Caco-2 (cell line): ENCODE results near the gene DCHS1. TPM values are rescaled to one million over a fixed set of nuclear protein-coding genes. Genes with fewer than 3 reads are reported as not detected.

Experiments used
- BruUV-seq: library from RNA; stranded (reverse); fragments of 400-500 nt; replicated peaks from 2 replicates; lab custom pipeline; 2021; lab: Mats Ljungman, UMichigan
- CTCF ChIA-PET: fragments of 300-600 bp; sonication (Branson Sonifier 250); formaldehyde crosslinking; loops from one replicate; lab custom pipeline; 2022; ENCODE audit warnings: antibody characterized with exemption; lab: Charles Lee
- POLR2A ChIA-PET: fragments of 300-600 bp; sonication (Branson Sonifier 250); formaldehyde crosslinking; loops from one replicate; lab custom pipeline; 2022; ENCODE audit warnings: antibody characterized with exemption; lab: Charles Lee
- DNase-seq, 2 experiments: peaks; one replicate each; pipeline versions ENCODE4 v3.0.0 to v3.0.0-alpha.2; 2020 to 2022
- H3K27me3 ChIP-seq: replicated peaks from 2 replicates; pipeline ENCODE4 v1.6.0; 2011; ENCODE audit warnings: low read length; ENCODE audit not compliant: control insufficient read depth, insufficient read depth
- H3K36me3 ChIP-seq: 2 replicates; pipeline ENCODE4 v1.5.1; 2011; ENCODE audit warnings: low read length; ENCODE audit not compliant: control insufficient read depth, insufficient read depth
- H3K4me1 ChIP-seq: fragments of 250-450 bp; sonication (Bioruptor Pico); 2 replicates; pipeline ENCODE4 v1.5.1; 2020; ENCODE audit warnings: mild to moderate bottlenecking
- H3K4me3 ChIP-seq: 2 replicates; pipeline ENCODE4 v1.5.1; 2011; ENCODE audit warnings: low read depth, mild to moderate bottlenecking, control low read depth, low read length
- H3K9me3 ChIP-seq: fragments of 250-450 bp; sonication (Bioruptor Pico); 2 replicates; pipeline ENCODE4 v1.5.1; 2020; ENCODE audit warnings: mild to moderate bottlenecking, moderate library complexity
- H3K27ac Mint-ChIP-seq: one replicate; pipeline ENCODE4 v1.8.0; 2022; ENCODE audit warnings: mixed read lengths; ENCODE audit not compliant: unreplicated experiment
- H3K27me3 Mint-ChIP-seq: one replicate; pipeline ENCODE4 v1.8.0; 2022; ENCODE audit warnings: mixed read lengths; ENCODE audit not compliant: insufficient read depth, unreplicated experiment
- H3K36me3 Mint-ChIP-seq: one replicate; pipeline ENCODE4 v1.8.0; 2022; ENCODE audit warnings: mild to moderate bottlenecking, mixed read lengths; ENCODE audit not compliant: insufficient read depth, unreplicated experiment
- H3K4me1 Mint-ChIP-seq: one replicate; pipeline ENCODE4 v1.8.0; 2022; ENCODE audit warnings: low read depth, mixed read lengths; ENCODE audit not compliant: unreplicated experiment
- H3K4me3 Mint-ChIP-seq: one replicate; pipeline ENCODE4 v1.8.0; 2022; ENCODE audit warnings: mild to moderate bottlenecking, moderate library complexity, mixed read lengths; ENCODE audit not compliant: unreplicated experiment
- H3K9me3 Mint-ChIP-seq: one replicate; pipeline ENCODE4 v1.8.0; 2022; ENCODE audit warnings: mixed read lengths; ENCODE audit not compliant: unreplicated experiment
- CTCF ChIP-seq, 2 experiments: fragments of 200-600 bp in 1 of 2; IDR thresholded peaks; 1 replicate in 1 of 2; 2 replicates in 1 of 2; pipeline versions ENCODE4 v1.5.1 to v1.8.0; 2011 to 2022; ENCODE audit warnings: antibody characterized with exemption in 1 of 2, control low read depth in 1 of 2, inconsistent platforms in 1 of 2, low read depth in 1 of 2, low read length in 1 of 2, mild to moderate bottlenecking in 1 of 2, moderate library complexity in 1 of 2; ENCODE audit not compliant: insufficient read depth in 1 of 2, severe bottlenecking in 1 of 2, unreplicated experiment in 1 of 2
- intact Hi-C: fragments of 100-400 bp; cut with micrococcal nuclease; formaldehyde crosslinking; loops from one replicate; pipeline ENCODE4 v1.10.0; 2022; ENCODE audit not compliant: unreplicated experiment
- total RNA-seq: library from RNA; stranded (reverse); gene quantifications from 2 replicates; pipeline ENCODE4 v1.2.3, GENCODE V29; 2022

Gene DCHS1
- total RNA-seq, 1 experiment from 2014 or later = 1.7 TPM

DNA sequence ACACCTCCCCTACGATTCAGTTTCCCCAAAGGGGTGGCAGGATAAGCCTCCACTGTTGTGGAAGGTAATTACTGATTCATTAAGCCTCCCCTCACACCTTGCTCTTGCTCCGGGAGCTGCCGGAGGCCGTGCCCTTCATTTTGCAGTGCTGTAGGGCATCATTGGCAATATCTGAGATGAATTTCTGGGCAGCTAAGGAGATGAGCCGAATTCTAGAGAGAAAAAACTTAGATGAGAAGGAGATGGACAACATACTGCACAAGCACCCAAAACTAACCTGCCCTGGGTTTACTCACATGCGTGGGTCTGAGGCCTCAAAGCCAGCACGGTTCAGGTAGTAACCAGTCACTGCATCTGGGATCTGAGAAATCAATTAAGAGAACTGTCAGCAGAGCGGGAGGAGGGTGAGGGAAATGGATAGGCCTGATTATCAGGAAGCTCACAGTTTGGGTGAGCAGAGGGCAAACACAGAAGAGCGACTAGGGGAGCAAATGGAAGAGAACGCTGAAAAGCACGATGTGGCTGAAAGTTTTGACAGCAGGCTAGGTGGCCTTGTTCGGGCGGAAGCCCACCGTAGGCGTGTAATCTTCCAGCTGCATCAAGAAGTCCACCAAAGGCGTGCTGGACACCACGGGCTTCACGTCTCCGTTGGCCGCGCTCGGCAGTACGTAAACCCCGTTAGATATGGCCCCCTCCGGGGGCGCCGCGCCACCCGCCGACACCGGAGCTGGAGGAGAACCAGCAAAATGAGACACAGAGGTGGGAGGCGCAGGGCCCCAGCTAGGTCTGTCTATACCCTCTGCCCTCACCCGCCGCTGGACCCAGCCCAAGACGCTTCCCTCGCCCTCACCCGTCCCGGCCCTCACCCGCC is 44.3 kb downstream of the DCHS1 start:
- H3K36me3 ChIP-seq = peaks cover 5% of the 10 kb centered on the region; the same call in 1 of the 2 replicates

GRCh38 chr11:6610591-6610990 is 45.0 kb downstream of the DCHS1 start:
- peak overlapping the region; percentile 11 for H3K27ac Mint-ChIP-seq
- Histone ChIP-seq H3K27me3 (no peaks in the 10 kb centered on the region), H3K4me1 (peaks cover 35% of the 10 kb centered on the region), H3K9me3 (no peaks in the 10 kb centered on the region), H3K4me3 (no peak overlapping the region), H3K36me3 (peaks cover 5% of the 10 kb centered on the region; the same call in 1 of the 2 replicates)
- TSS peak; percentile 20 for BruUV-seq
- ChIA-PET CTCF (interaction anchor here (1.6 kb wide), 1 partner anchor 9 kb away, joined by 3 read pairs; the partner anchor contains the start of gene TPP1), POLR2A (interaction anchor here (0.5 kb wide), 1 partner anchor 171 kb away, joined by 6 read pairs; no protein-coding TSS in a partner anchor)
- H3K4me1 Mint-ChIP-seq = peaks cover 17% of the 10 kb centered on the region
- no peak for DNase-seq
- H3K36me3 Mint-ChIP-seq = no peaks in the 10 kb centered on the region
- H3K27me3 Mint-ChIP-seq = no peaks in the 10 kb centered on the region
- TF ChIP-seq CTCF (IDR thresholded peaks at IDR 0.05; ENCODE audit: insufficient read depth in 1 of 2, low read depth in 1 of 2, low read length in 1 of 2, severe bottlenecking in 1 of 2, unreplicated experiment in 1 of 2) = no peak
- intact Hi-C loops = loop anchor here (10.0 kb wide), 2 partner anchors 216 to 376 kb away; partner anchors contain the start of genes CNGA4, FHIP1B and SMPD1
- no peaks in the 10 kb centered on the region for H3K9me3 Mint-ChIP-seq
- no peak overlapping the region for H3K4me3 Mint-ChIP-seq

More for the DNA sequence above, 44.3 kb downstream of the DCHS1 start:
- H3K27ac Mint-ChIP-seq = no peak overlapping the region
- H3K4me1 ChIP-seq = peaks cover 28% of the 10 kb centered on the region
- DNase-seq = no peak
- BruUV-seq = no TSS peak
- TF ChIP-seq CTCF (IDR thresholded peaks at IDR 0.05; ENCODE audit: insufficient read depth in 1 of 2, low read depth in 1 of 2, low read length in 1 of 2, severe bottlenecking in 1 of 2, unreplicated experiment in 1 of 2) = no peak
- no peak overlapping the region for H3K4me3 Mint-ChIP-seq
- no peaks in the 10 kb centered on the region for H3K36me3 Mint-ChIP-seq
- ChIA-PET POLR2A (interaction anchor here (0.6 to 1.0 kb wide), 8 partner anchors 15 to 192 kb away, joined by 3 to 9 read pairs (median 4); partner anchors contain the start of genes APBB1, ARFIP2, MRPL17 and TIMM10B), CTCF (interaction anchor here (0.6 to 2.1 kb wide), 4 partner anchors 52 to 232 kb away, joined by 3 to 12 read pairs (median 5); partner anchors contain the start of gene MRPL17)
- H3K27me3 ChIP-seq = no peaks in the 10 kb centered on the region
- no peaks in the 10 kb centered on the region for H3K27me3 Mint-ChIP-seq
- peaks cover 11% of the 10 kb centered on the region for H3K4me1 Mint-ChIP-seq
- intact Hi-C loops = loop anchor here (10.0 kb wide), 2 partner anchors 217 to 377 kb away; partner anchors contain the start of genes CNGA4, FHIP1B and SMPD1
- H3K4me3 ChIP-seq = peak overlapping the region; percentile 78
- H3K9me3 ChIP-seq = no peaks in the 10 kb centered on the region
- H3K9me3 Mint-ChIP-seq = no peaks in the 10 kb centered on the region

DNA sequence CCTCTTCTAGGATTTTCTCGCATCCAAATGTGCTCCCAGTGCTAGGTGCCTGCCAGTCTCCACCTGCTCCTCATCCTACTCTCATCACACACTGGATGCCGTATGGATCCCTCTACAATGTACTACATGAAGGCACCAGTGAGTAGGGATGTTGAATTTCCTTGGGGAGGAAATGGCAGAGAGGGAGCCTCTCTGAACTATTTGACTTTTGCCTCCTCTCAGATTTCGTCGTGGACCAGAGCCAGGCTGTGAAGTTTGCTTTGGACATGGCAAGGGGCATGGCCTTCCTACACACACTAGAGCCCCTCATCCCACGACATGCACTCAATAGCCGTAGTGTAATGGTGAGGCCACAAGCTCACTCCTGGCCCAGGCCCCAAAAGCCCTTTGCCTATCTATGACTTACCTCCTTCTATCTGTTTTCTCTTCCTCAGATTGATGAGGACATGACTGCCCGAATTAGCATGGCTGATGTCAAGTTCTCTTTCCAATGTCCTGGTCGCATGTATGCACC is 46.0 kb downstream of the DCHS1 start:
- H3K4me1 ChIP-seq = peaks cover 42% of the 10 kb centered on the region
- Mint-ChIP-seq H3K27me3 (no peaks in the 10 kb centered on the region), H3K36me3 (no peaks in the 10 kb centered on the region), H3K27ac (peak overlapping the region; percentile 11), H3K9me3 (no peaks in the 10 kb centered on the region), H3K4me3 (no peak overlapping the region), H3K4me1 (peaks cover 17% of the 10 kb centered on the region)
- ChIA-PET CTCF (interaction anchor here (1.6 kb wide), 1 partner anchor 10 kb away, joined by 3 read pairs; the partner anchor contains the start of gene TPP1), POLR2A (no interaction called here)
- DNase-seq = no peak
- peaks cover 5% of the 10 kb centered on the region; the same call in 1 of the 2 replicates for H3K36me3 ChIP-seq
- no peaks in the 10 kb centered on the region for H3K27me3 ChIP-seq
- intact Hi-C loops = loop anchor here (10.0 kb wide), 2 partner anchors 215 to 375 kb away; partner anchors contain the start of genes CNGA4, FHIP1B and SMPD1
- no TSS peak for BruUV-seq
- H3K4me3 ChIP-seq = no peak overlapping the region
- no peak for TF ChIP-seq CTCF (IDR thresholded peaks at IDR 0.05; ENCODE audit: insufficient read depth in 1 of 2, low read depth in 1 of 2, low read length in 1 of 2, severe bottlenecking in 1 of 2, unreplicated experiment in 1 of 2)
- no peaks in the 10 kb centered on the region for H3K9me3 ChIP-seq
